ENCODE measurements around the gene MT1A.
"Not testable (repeated sequence)": the region's sequence is repeated elsewhere in the genome, so short reads cannot be mapped to it uniquely, and the experiment has no call there.

MT1A gene

GRCh38 chr16:56610609-56611111, 27.8 kb upstream of the MT1A start:
- DNase-seq, result peak; percentile 48

GRCh38 chr16:56611281-56611833, 27.1 kb upstream of the MT1A start:
- DNase-seq, result no peak

GRCh38 chr16:56613706-56614105, 24.8 kb upstream of the MT1A start:
- DNase-seq, result no peak

- no peak for DNase-seq
Measured at GRCh38 chr16:56614549-56614991, 23.9 kb upstream of the MT1A start.

- DNase-seq, result no peak
Measured at GRCh38 chr16:56615353-56615752, 23.1 kb upstream of the MT1A start.

GRCh38 chr16:56616608-56617211, 21.8 kb upstream of the MT1A start:
- DNase-seq, result no peak

GRCh38 chr16:56617212-56618085, 21.0 kb upstream of the MT1A start:
- DNase-seq, result peak; percentile 53

- no peak for DNase-seq
Measured at GRCh38 chr16:56618138-56618537, 20.3 kb upstream of the MT1A start.

- DNase-seq, result no peak
Measured at GRCh38 chr16:56620339-56620897, 18.0 kb upstream of the MT1A start.

- not testable (repeated sequence) for DNase-seq
Measured at GRCh38 chr16:56621665-56622445, 16.6 kb upstream of the MT1A start.

GRCh38 chr16:56623184-56623583, 15.3 kb upstream of the MT1A start:
- not testable (repeated sequence) for DNase-seq

GRCh38 chr16:56623637-56624036, 14.8 kb upstream of the MT1A start:
- DNase-seq, result no peak

- DNase-seq, result no peak
Measured at GRCh38 chr16:56625140-56625942, 13.1 kb upstream of the MT1A start, which contains the start of gene MT1E. TSS of gene MT1E (plus strand) at chr16:56625781. CDS start at chr16:56625852, 71 bp downstream.

- DNase-seq, result no peak
Measured at GRCh38 chr16:56625943-56626654, 12.4 kb upstream of the MT1A start.

GRCh38 chr16:56626685-56627084, 11.8 kb upstream of the MT1A start:
- no peak for DNase-seq

GRCh38 chr16:56628486-56629350, 9.7 kb upstream of the MT1A start:
- DNase-seq, result no peak

- DNase-seq, result no peak
Measured at GRCh38 chr16:56629531-56629930, 8.9 kb upstream of the MT1A start.

GRCh38 chr16:56630134-56630533, 8.3 kb upstream of the MT1A start:
- no peak for DNase-seq

- DNase-seq, result no peak
Measured at GRCh38 chr16:56631197-56631596, 7.3 kb upstream of the MT1A start.

GRCh38 chr16:56631832-56632155, 6.7 kb upstream of the MT1A start:
- no peak for DNase-seq

All from activated CD4-positive, CD25-positive, alpha-beta regulatory T cell treated with anti-CD3 and anti-CD28 coated beads, Interleukin-2, amount 50 U/mL, for 72 hours (primary cell).